GM12874 (cell line): ENCODE measurements around the gene BCAS1.

Experiments used
- CTCF ChIP-seq: IDR thresholded peaks from 2 replicates; pipeline ENCODE4 v1.5.1; 2011; ENCODE audit warnings: low read depth, mild to moderate bottlenecking, control low read depth, low read length, moderate library complexity; ENCODE audit not compliant: insufficient read depth

The BCAS1 gene

GRCh38 chr20:53938739-53939138 lies 131.7 kb downstream of the BCAS1 start:
- TF ChIP-seq CTCF, result no peak

DNA sequence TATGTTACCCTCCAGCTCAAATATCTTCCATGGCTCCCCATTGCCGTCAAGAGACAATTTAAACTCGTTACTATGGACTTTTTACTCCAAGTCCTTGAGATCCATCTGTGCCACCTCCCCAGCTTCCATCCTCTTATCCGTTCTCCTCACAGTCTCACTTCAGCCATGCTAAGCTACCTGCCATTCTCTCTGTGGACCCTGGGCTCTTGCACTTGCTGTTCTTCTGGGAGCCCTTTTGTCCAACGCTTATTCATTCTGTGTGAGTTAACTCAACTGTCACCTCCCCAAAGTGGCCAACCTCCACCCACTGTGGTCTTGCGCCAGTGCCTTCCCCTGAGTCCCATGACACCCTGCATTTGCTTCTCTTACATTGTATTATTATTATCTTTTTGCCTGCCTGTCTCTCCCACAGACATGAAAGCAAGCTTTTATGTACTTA lies 132.4 kb downstream of the BCAS1 start:
- TF ChIP-seq CTCF, result no peak

DNA sequence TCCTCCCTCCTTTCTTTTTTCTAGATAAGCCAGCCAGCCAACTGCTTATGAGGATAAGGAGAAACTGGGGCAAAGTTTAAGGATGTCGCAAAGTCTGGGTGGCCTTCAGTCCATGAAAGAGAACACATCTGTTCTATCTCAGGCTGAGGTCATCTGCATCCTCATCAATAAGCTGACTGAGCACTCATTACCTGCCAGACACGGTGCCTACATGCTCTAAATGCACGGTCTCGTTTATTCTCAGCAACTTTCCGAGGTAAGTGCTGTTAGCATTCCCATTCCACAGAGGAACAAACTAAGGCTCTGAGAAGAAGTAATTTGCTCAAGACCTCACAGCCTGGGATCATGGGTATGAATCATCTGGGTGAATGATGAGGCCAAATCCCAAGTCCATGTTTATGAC lies 133.1 kb downstream of the BCAS1 start:
- no peak for TF ChIP-seq CTCF

DNA sequence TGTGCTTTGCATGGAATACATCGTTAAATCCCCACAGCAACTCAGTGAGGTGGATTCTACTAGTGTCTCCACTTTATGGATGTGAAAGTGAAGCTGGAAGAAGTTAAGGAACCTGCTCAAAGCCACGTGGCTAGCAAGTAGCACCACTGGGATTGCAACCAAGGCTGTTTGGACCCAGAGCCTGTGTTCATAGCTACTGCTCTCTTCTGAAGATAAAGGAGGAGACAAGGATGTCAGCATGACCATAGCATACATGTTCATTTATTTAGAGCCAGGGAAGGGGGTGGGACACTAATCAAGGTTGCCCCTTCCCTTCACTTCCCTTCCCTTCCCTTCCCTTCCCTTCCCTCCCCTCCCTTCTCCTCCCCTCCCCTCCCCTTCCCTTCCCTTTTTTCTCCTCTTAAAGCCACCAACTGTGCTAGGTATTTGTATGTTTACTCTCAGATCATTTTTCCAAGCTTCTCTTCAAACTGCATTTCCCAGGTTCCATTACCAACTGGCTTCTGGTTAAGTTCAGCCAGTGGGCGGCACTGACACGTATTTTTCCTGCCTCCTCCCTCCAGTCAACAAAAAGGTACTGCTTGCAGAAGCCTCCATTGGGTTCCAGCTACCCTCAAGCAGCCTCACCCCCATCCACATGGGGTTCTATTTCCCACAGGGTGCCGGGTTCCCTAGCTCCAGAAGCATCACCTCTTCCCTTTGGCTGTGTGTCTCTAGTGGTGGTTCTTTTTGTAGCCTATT lies 134.9 kb downstream of the BCAS1 start:
- no peak for TF ChIP-seq CTCF

DNA sequence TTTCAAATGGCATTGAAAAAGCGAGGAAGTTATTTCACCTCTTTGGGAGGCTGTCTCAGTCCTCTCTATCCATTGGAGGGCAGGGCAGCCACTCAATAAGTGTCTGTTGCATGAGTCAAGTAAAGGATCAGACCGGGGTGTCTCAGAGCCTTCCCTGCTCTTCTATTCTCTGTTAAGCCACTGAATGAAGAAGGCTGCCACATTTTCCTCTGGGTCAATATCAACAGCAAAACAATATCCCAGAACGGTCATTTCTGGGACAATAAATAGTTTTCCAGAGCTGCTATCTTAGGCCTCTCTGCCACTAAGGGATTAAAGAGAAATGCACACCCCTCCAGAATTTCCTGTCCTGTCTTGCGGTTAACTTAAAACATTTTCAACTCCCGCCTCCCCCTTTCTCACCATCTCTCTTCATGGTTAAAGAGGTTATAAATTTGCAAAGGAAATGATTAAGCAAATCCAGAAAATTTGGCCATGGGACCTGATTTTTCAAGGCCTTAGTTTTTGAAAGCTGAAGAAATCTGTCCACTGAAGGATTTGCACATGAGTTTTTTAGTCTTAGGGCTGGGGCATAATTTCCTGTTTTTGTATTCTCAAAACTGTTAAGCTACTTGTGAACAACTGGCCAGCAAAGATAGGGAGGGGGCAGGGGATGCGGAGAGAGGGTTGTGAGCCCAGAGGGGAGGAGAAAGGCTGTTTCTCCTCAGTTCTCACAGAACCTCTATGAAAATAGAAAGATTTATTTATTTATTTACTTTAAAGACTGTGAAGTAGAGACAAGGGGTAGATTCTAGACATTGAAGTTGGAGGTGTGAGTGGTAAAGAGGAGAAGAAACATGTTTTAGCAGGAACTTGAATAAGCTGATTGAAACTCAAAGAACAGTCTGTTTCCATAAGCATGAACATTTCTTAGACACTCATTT lies 135.7 kb downstream of the BCAS1 start:
- no peak for TF ChIP-seq CTCF

GRCh38 chr20:53933232-53933846 lies 137.1 kb downstream of the BCAS1 start:
- no peak for TF ChIP-seq CTCF

DNA sequence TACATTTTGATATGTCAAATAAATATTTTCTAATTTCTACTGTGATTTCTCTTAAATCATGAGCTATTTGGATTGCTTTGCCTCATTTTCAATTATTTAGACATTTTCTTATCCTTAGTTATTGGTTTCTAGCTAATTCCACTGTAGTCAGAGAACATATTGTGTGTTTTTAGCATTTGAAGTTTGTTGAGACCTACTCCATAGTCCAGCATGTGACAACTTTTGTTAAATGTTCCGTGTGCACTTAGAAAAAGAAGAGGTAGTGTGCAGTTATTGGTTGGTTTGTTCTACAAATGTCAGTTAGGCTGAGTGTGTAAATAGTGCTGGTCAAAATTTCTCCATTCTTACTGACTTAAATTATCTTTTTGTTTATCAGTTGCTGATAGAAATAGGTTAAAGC lies 138.8 kb downstream of the BCAS1 start:
- TF ChIP-seq CTCF, result no peak
